Smooth muscle cell (in vitro differentiated cells): ENCODE results near the gene EPS8L3. TPM values are rescaled to one million over a fixed set of nuclear protein-coding genes. Genes with fewer than 3 reads are reported as not detected.

Source experiments
- DNase-seq: peaks from one replicate; lab custom pipeline; 2025; ENCODE audit not compliant: unreplicated experiment; lab: John Stamatoyannopoulos, UW
- H2AFZ ChIP-seq: fragments of 200-600 bp; sonication (generic); 2 replicates; pipeline ENCODE4 v1.6.0; 2016; ENCODE audit warnings: antibody characterized with exemption, low read depth, mild to moderate bottlenecking
- H3F3A ChIP-seq: fragments of 200-600 bp; sonication (generic); 2 replicates; pipeline ENCODE4 v1.6.0; 2017; ENCODE audit warnings: antibody characterized with exemption, low read depth
- H3K27ac ChIP-seq: fragments of 200-600 bp; sonication (generic); 2 replicates; pipeline ENCODE4 v1.5.1; 2016; ENCODE audit warnings: low read depth, mild to moderate bottlenecking
- H3K27me3 ChIP-seq: fragments of 200-600 bp; sonication (generic); 2 replicates; pipeline ENCODE4 v1.6.1; 2016; ENCODE audit warnings: low read depth, mild to moderate bottlenecking
- H3K36me3 ChIP-seq: fragments of 200-600 bp; sonication (generic); 2 replicates; pipeline ENCODE4 v1.5.1; 2016; ENCODE audit warnings: low read depth
- H3K4me1 ChIP-seq: fragments of 200-600 bp; sonication (generic); 2 replicates; pipeline ENCODE4 v1.5.1; 2016; ENCODE audit warnings: low read depth
- H3K4me2 ChIP-seq: fragments of 200-600 bp; sonication (generic); 2 replicates; pipeline ENCODE4 v1.6.0; 2016; ENCODE audit warnings: mild to moderate bottlenecking
- H3K4me3 ChIP-seq: fragments of 200-600 bp; sonication (generic); 2 replicates; pipeline ENCODE4 v1.5.1; 2016; ENCODE audit warnings: mild to moderate bottlenecking
- H3K79me2 ChIP-seq: fragments of 200-600 bp; sonication (generic); 2 replicates; pipeline ENCODE4 v1.6.0; 2016; ENCODE audit warnings: low read depth, mild to moderate bottlenecking
- H3K9ac ChIP-seq: fragments of 200-600 bp; sonication (generic); 2 replicates; pipeline ENCODE4 v1.6.0; 2016; ENCODE audit warnings: low read depth
- H3K9me3 ChIP-seq: fragments of 200-600 bp; sonication (generic); replicated peaks from 2 replicates; pipeline ENCODE4 v1.5.1; 2016; ENCODE audit warnings: low read depth
- H4K20me1 ChIP-seq: fragments of 200-600 bp; sonication (generic); 2 replicates; pipeline ENCODE4 v1.6.0; 2016; ENCODE audit warnings: low read depth
- WGBS: methylation state at CpG from one replicate; pipeline ENCODE4 v1.1.7; 2016; ENCODE audit warnings: low lambda C conversion rate; 5-methylcytosine and 5-hydroxymethylcytosine counted together
- polyA plus RNA-seq: library from polyadenylated mRNA; unstranded; fragments of >200 nt; fragmentation: Nextera tagmentation; extraction: Ambion mirVana; gene quantifications from 2 replicates; pipeline ENCODE4 v1.2.1, GENCODE V29; 2016
- total RNA-seq: library from RNA; depleted of rRNA; stranded (reverse); fragments of >200 nt; gene quantifications from 2 replicates; pipeline ENCODE4 v1.2.3, GENCODE V29; 2014
- TF ChIP-seq, protein P1 (sequence below): fragments of 200-600 bp; sonication (generic); IDR thresholded peaks from 2 replicates; pipeline ENCODE4 v1.5.1; 2017; ENCODE audit warnings: borderline replicate concordance, mild to moderate bottlenecking, antibody characterized with exemption; ENCODE audit not compliant: insufficient read depth, poor library complexity, severe bottlenecking

Gene EPS8L3
- total and polyA plus RNA-seq, 2 experiments from 2014 or later: not detected

DNA sequence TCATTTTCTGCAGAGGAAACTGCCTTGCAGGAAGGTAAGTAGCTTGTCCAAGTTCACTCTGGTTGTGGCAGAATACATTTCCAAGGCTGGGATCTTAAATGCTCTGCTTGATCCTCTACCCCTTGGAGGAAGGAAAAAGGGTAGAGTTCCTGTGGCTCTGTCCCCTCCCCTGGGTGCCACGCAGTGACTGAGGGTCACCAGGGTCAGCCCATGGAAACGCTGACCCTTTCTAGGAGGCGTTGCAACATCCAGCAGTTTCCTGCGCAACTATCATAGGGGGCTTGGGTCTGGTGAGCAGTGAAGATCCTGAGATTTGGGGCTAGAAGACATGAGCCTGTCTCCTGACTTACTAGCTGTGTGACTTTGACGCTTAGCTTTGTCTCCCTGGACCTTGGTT lies 29.4 kb upstream of the EPS8L3 start:
- H3K36me3 ChIP-seq: no peaks in the 10 kb centered on the region
- H3K79me2 ChIP-seq: no peaks in the 10 kb centered on the region
- H3K9me3 ChIP-seq: no peaks in the 10 kb centered on the region
- DNase-seq: no peak
- H3K4me1 ChIP-seq: peaks cover 34% of the 10 kb centered on the region
- 79% methylated on average over 5 of the region's 5 CpGs for WGBS
- H3K4me2 ChIP-seq: peak overlapping the region; percentile 8
- TF ChIP-seq, protein P1, sequence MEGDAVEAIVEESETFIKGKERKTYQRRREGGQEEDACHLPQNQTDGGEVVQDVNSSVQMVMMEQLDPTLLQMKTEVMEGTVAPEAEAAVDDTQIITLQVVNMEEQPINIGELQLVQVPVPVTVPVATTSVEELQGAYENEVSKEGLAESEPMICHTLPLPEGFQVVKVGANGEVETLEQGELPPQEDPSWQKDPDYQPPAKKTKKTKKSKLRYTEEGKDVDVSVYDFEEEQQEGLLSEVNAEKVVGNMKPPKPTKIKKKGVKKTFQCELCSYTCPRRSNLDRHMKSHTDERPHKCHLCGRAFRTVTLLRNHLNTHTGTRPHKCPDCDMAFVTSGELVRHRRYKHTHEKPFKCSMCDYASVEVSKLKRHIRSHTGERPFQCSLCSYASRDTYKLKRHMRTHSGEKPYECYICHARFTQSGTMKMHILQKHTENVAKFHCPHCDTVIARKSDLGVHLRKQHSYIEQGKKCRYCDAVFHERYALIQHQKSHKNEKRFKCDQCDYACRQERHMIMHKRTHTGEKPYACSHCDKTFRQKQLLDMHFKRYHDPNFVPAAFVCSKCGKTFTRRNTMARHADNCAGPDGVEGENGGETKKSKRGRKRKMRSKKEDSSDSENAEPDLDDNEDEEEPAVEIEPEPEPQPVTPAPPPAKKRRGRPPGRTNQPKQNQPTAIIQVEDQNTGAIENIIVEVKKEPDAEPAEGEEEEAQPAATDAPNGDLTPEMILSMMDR: no peak
- H3F3A ChIP-seq: peaks cover 12% of the 10 kb centered on the region
- no peaks in the 10 kb centered on the region for H4K20me1 ChIP-seq
- H2AFZ ChIP-seq: no peak overlapping the region
- no peak overlapping the region for H3K4me3 ChIP-seq
- H3K9ac ChIP-seq: peak overlapping the region; percentile 42
- H3K27ac ChIP-seq: peak overlapping the region; percentile 84
- H3K27me3 ChIP-seq: no peaks in the 10 kb centered on the region

DNA sequence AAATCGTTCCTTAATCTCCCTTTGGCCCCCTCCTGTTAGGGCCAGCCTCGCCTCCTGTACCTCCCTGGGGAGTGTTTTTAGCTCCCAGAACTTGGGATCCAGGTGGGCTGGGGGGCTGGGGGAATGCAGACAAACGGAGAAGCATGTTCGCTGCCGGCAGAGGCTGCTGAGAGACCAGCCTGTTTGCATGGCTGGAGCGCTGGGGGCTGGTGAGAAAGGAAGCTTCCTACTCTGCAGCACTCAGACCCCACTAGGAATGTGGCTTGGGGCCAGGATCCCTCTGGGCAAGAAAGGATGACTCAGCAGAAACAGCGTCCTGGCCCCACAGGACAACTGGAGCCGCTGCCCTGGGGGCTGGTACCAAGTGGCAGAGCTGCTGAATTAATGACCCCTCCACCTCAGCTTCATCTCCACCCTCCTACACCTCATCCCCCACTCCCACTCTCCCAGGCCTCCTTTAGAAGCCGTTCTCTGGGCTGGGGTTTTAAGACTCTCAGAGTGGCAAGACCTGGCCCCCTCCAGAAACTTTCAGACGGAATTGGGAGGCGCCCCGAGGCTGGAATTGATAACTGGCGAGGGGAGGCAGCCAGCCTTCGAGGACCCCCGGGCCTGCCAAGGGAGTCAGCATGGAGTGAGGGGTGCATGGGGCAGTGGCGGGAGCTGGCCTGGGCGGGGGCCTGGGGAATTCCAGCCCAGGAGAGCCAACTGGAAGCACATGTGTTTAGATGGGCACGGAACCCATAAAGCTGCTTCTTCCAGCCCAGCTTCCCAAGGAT lies 28.5 kb upstream of the EPS8L3 start:
- Histone ChIP-seq H3K27ac (peak overlapping the region; percentile 84), H3K4me3 (no peak overlapping the region), H3K36me3 (no peaks in the 10 kb centered on the region), H2AFZ (peak overlapping the region; percentile 46), H3K4me2 (peak overlapping the region; percentile 63), H3K79me2 (no peaks in the 10 kb centered on the region), H3F3A (peaks cover 18% of the 10 kb centered on the region), H4K20me1 (no peaks in the 10 kb centered on the region), H3K27me3 (no peaks in the 10 kb centered on the region), H3K9ac (peak overlapping the region; percentile 16), H3K9me3 (no peaks in the 10 kb centered on the region), H3K4me1 (peaks cover 34% of the 10 kb centered on the region)
- TF ChIP-seq, protein P1: peak; percentile 18
- DNase-seq: peak; percentile 68
- 34% methylated on average over 18 of the region's 18 CpGs for WGBS

DNA sequence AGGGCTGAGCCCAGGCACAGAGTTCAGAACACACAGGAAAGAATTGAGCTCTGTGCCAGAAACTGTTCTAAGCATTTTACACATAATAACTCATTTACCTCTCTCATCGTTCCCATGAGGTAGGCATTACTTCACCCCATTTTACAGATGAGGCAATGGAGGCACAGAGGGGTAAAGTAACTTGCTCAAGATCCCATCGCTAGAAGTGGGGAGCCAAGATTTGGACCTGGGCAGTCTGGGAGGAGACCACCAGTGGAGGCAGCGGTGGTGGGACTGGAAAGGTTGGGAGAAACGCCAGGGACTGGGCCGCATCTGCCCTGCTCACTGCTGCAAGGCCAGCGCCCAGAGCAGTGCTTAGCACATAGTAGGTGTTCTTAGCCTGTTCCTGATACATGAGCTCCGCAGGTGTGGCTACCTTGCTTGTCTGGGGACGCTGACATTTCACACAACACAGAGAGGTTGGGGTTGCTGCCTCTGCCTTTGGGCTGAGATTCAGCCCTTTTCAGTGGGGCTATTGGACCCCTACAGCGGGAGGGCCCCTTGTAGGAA lies 27.8 kb upstream of the EPS8L3 start:
- TF ChIP-seq, protein P1: no peak
- Histone ChIP-seq H2AFZ (peak overlapping the region; percentile 46), H3K4me3 (no peak overlapping the region), H3F3A (peaks cover 18% of the 10 kb centered on the region), H3K9me3 (no peaks in the 10 kb centered on the region), H3K4me2 (peak overlapping the region; percentile 63), H4K20me1 (no peaks in the 10 kb centered on the region), H3K27ac (peak overlapping the region; percentile 84), H3K4me1 (peaks cover 34% of the 10 kb centered on the region), H3K36me3 (no peaks in the 10 kb centered on the region), H3K27me3 (no peaks in the 10 kb centered on the region), H3K9ac (no peak overlapping the region), H3K79me2 (no peaks in the 10 kb centered on the region)
- DNase-seq: no peak
- WGBS: 78% methylated on average over 9 of the region's 9 CpGs
